NCI-H226 (cell line): ENCODE measurements around the gene SLU7.

Experiments used
- DNase-seq: peaks from one replicate; pipeline ENCODE4 v3.0.0-alpha.2; 2015

The SLU7 gene

GRCh38 chr5:160363660-160364395, 55.1 kb downstream of the SLU7 start:
- DNase-seq: no peak

- DNase-seq: no peak
Observed at GRCh38 chr5:160363211-160363610, 55.7 kb downstream of the SLU7 start.

GRCh38 chr5:160361624-160362228, 57.2 kb downstream of the SLU7 start:
- no peak for DNase-seq

GRCh38 chr5:160360310-160360709, 58.6 kb downstream of the SLU7 start:
- DNase-seq: no peak

- DNase-seq: no peak
Observed at GRCh38 chr5:160359816-160360215, 59.1 kb downstream of the SLU7 start.

GRCh38 chr5:160359242-160359641, 59.6 kb downstream of the SLU7 start:
- no peak for DNase-seq

GRCh38 chr5:160357861-160358411, 60.9 kb downstream of the SLU7 start:
- no peak for DNase-seq

- no peak for DNase-seq
Observed at GRCh38 chr5:160357394-160357793, 61.5 kb downstream of the SLU7 start.

- DNase-seq: no peak
Observed at GRCh38 chr5:160356550-160357347, 62.1 kb downstream of the SLU7 start.

- no peak for DNase-seq
Observed at GRCh38 chr5:160354666-160355065, 64.2 kb downstream of the SLU7 start.

- no peak for DNase-seq
Observed at GRCh38 chr5:160353379-160353778, 65.5 kb downstream of the SLU7 start.

- DNase-seq: no peak
Observed at GRCh38 chr5:160352308-160352707, 66.6 kb downstream of the SLU7 start.
